Central memory CD8-positive, alpha-beta T cell (primary cell): ENCODE results near the gene ERCC5.

Source experiments
- ATAC-seq: fragments of 150-1000 bp; cut with Tn5 transposase; replicated peaks from 2 replicates; pipeline ENCODE4 v1.10.0; 2022; ENCODE audit warnings: mild to moderate bottlenecking, moderate FRiP score, moderate number of reproducible peaks; ENCODE audit not compliant: poor library complexity, severe bottlenecking; ENCODE audit errors: extremely low read depth
- DNase-seq, 2 donors: peaks; one replicate each; pipeline ENCODE4 v3.0.0; 2021; ENCODE audit warnings: low spot score in 2 of 2
- H3K27ac Mint-ChIP-seq: one replicate; pipeline ENCODE4 v1.8.0; 2022; ENCODE audit warnings: low read depth, mild to moderate bottlenecking, moderate library complexity, mixed read lengths
- H3K27me3 Mint-ChIP-seq: one replicate; pipeline ENCODE4 v1.8.0; 2022; ENCODE audit warnings: mixed read lengths
- H3K36me3 Mint-ChIP-seq: one replicate; pipeline ENCODE4 v1.8.0; 2022; ENCODE audit warnings: mild to moderate bottlenecking, moderate library complexity, mixed read lengths; ENCODE audit not compliant: insufficient read depth
- H3K4me1 Mint-ChIP-seq: one replicate; pipeline ENCODE4 v1.8.0; 2022; ENCODE audit warnings: mixed read lengths
- H3K4me3 Mint-ChIP-seq: one replicate; pipeline ENCODE4 v1.8.0; 2022; ENCODE audit warnings: mild to moderate bottlenecking, moderate library complexity, mixed read lengths
- H3K9me3 Mint-ChIP-seq: one replicate; pipeline ENCODE4 v1.8.0; 2022; ENCODE audit warnings: mixed read lengths

ERCC5 gene

DNA sequence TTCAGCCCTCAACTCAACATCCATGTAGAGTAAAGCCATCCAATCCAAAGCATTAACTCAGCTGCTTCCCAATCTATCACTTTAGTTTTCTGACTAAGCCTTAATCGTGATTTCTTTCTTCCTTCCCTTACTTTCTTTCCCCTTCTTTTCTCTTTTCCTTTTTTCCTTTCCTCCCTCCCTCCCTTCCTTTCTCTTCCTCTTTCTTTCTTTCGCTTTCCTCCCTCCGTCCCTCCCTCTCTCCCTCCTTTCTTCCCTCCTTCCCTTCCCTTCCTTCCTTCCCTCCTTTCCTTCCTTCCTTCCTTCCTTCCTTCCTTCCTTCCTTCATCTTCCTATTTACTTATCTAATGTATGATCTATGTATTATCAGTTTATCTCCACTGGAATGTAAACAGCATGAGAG, 71.2 kb downstream of the ERCC5 start:
- Mint-ChIP-seq H3K27ac (no peak overlapping the region), H3K4me3 (no peak overlapping the region), H3K4me1 (no peaks in the 10 kb centered on the region), H3K9me3 (no peaks in the 10 kb centered on the region), H3K27me3 (peaks cover 81% of the 10 kb centered on the region), H3K36me3 (no peaks in the 10 kb centered on the region)
- no peak for DNase-seq
- no peak for ATAC-seq

DNA sequence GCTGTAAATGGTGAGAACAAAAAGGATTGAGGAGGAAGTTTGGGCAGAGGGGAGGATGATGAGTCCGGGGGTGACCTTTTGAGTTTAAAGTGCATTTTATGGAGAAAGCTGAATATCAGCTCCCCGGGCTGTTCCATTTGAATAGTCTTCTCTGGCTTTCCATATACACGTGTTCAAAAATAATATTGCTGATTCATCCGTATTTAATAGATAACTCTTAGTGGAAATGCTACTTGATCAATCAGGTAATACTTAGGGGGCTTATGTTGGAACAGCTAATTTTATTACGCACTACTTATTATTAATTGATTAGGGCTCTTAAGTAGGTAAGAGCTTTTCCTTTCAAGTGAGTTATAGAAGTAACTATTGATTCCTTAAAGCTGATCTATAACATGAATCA, 76.4 kb downstream of the ERCC5 start:
- ATAC-seq (no peak), DNase-seq (no peak)
- Mint-ChIP-seq H3K27ac (no peak overlapping the region), H3K9me3 (no peaks in the 10 kb centered on the region), H3K4me1 (no peaks in the 10 kb centered on the region), H3K4me3 (no peak overlapping the region), H3K36me3 (no peaks in the 10 kb centered on the region), H3K27me3 (peaks cover 86% of the 10 kb centered on the region)
